ENCODE measurements around the gene TRIP12. TPM values are rescaled to one million over a fixed set of nuclear protein-coding genes. Genes with fewer than 3 reads are reported as not detected.
A peak's percentile ranks its signal among the peaks of the same experiment; 100 is the strongest.

Gene TRIP12
- total RNA-seq, 1 experiment from 2014 or later: 166 TPM

DNA sequence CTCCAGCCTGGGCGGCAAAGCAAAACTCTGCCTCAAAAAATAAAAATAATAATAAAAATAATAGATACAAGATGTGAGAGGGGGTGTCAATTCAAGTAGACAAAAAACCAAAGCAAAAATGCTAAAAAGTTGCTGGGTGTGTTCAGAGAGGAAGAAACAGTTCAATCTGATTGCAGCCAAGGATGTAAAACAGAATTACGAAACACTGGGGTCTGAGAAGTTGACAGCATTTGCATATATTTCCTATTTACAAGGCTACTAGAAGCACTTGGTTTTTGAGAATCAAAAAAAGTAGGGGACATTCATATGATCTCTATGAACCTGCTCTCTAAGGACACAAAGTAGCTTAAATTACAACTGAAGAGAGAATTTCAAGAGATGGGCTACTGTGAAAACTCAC lies 7.6 kb downstream of the TRIP12 start:
- Histone ChIP-seq H3K27ac (ENCODE audit: insufficient read length, low read depth, low read length) (no peak overlapping the region), H4K91ac (ENCODE audit: insufficient read length, low read depth, low read length) (no peak overlapping the region), H3K4ac (ENCODE audit: low read depth, low read length) (no peak overlapping the region), H3T11ph (ENCODE audit: low read length) (no peak overlapping the region), H2BK120ac (ENCODE audit: low read depth, low read length, poor library complexity, severe bottlenecking) (no peak overlapping the region), H3K18ac (ENCODE audit: insufficient read length, low read depth, low read length) (no peak overlapping the region), H2BK15ac (ENCODE audit: low read depth, low read length) (no peak overlapping the region), H4K20me1 (ENCODE audit: control insufficient read depth, insufficient read depth, insufficient read length) (no peaks in the 10 kb centered on the region), H3K14ac (ENCODE audit: insufficient read depth, low read length) (no peak overlapping the region), H2AK5ac (ENCODE audit: insufficient read length, low read length) (no peak overlapping the region), H3K79me2 (ENCODE audit: insufficient read depth, low read length) (peaks cover 49% of the 10 kb centered on the region; the same call in 1 of the 2 replicates), H3K9me3 (ENCODE audit: control insufficient read depth, low read depth, low read length) (no peaks in the 10 kb centered on the region), H3K4me2 (ENCODE audit: insufficient read depth, insufficient read length, low read length) (no peak overlapping the region), H3K23me2 (ENCODE audit: insufficient read length, low read depth, low read length, poor library complexity, severe bottlenecking) (no peaks in the 10 kb centered on the region), H2AFZ (ENCODE audit: low read length) (no peak overlapping the region), H3K4me1 (ENCODE audit: insufficient read depth, low read length) (no peaks in the 10 kb centered on the region), H4K5ac (ENCODE audit: insufficient read length, low read depth, low read length) (no peak overlapping the region), H3K79me1 (ENCODE audit: insufficient read depth, low read depth, low read length, poor library complexity, severe bottlenecking) (peaks cover 7% of the 10 kb centered on the region), H2BK12ac (ENCODE audit: insufficient read length, low read depth, low read length) (no peak overlapping the region), H2BK20ac (ENCODE audit: low read depth, low read length, poor library complexity, severe bottlenecking) (no peak overlapping the region), H3K56ac (ENCODE audit: insufficient read length, low read depth, low read length) (no peak overlapping the region), H3K27me3 (ENCODE audit: insufficient read depth, low read length) (no peaks in the 10 kb centered on the region), H4K8ac (replicated peaks; ENCODE audit: insufficient read length, low read depth, low read length) (no peak overlapping the region), H3K9ac (ENCODE audit: extremely low read depth, insufficient read length, low read length) (no peak overlapping the region), H2BK5ac (ENCODE audit: insufficient read length, low read length) (no peak overlapping the region), H3K23ac (ENCODE audit: insufficient read length, low read depth, low read length) (no peak overlapping the region)
- no peaks in the 10 kb centered on the region for H3K9me3 Mint-ChIP-seq
- no CpG with 5 or more reads among the region's 2 CpGs for WGBS (ENCODE audit: extremely low coverage, insufficient read length, low lambda C conversion rate)
- no peak for DNase-seq
- H3K27ac Mint-ChIP-seq: peak overlapping the region in 1 of 3 experiments; percentile 83; a peak in 2 of 7 replicates
- H3K4me3 Mint-ChIP-seq: no peak overlapping the region
- H3K36me3 Mint-ChIP-seq (ENCODE audit: insufficient read depth in 1 of 3, low read depth in 3 of 3): peaks cover 9 to 20% (median 18%) of the 10 kb centered on the region in 3 experiments; a peak in 6 of 7 replicates
- TF ChIP-seq, protein P1, sequence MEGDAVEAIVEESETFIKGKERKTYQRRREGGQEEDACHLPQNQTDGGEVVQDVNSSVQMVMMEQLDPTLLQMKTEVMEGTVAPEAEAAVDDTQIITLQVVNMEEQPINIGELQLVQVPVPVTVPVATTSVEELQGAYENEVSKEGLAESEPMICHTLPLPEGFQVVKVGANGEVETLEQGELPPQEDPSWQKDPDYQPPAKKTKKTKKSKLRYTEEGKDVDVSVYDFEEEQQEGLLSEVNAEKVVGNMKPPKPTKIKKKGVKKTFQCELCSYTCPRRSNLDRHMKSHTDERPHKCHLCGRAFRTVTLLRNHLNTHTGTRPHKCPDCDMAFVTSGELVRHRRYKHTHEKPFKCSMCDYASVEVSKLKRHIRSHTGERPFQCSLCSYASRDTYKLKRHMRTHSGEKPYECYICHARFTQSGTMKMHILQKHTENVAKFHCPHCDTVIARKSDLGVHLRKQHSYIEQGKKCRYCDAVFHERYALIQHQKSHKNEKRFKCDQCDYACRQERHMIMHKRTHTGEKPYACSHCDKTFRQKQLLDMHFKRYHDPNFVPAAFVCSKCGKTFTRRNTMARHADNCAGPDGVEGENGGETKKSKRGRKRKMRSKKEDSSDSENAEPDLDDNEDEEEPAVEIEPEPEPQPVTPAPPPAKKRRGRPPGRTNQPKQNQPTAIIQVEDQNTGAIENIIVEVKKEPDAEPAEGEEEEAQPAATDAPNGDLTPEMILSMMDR (conservative IDR thresholded peaks at IDR 0.05): no peak
- no peaks in the 10 kb centered on the region for H3K27me3 Mint-ChIP-seq (ENCODE audit: low read depth)
- H3K4me1 Mint-ChIP-seq: peaks cover 17 to 22% of the 10 kb centered on the region in 2 experiments

Data from H9 (cell line).